HepG2 (cell line): ENCODE measurements around the gene ZNF574. TPM values are rescaled to one million over a fixed set of nuclear protein-coding genes. Genes with fewer than 3 reads are reported as not detected.

Experiments used
- CC2D1A ChIP-seq: sonication (generic); formaldehyde crosslinking; IDR thresholded peaks from 2 replicates; pipeline ENCODE4 v1.8.1; 2023; ENCODE audit warnings: mild to moderate bottlenecking, missing genetic modification reagents
- CCDC6 ChIP-seq: sonication (generic); formaldehyde crosslinking; IDR thresholded peaks from 2 replicates; pipeline ENCODE4 v1.8.1; 2022; ENCODE audit warnings: mild to moderate bottlenecking, missing genetic modification reagents, moderate library complexity
- ELF3 ChIP-seq: IDR thresholded peaks from 2 replicates; pipeline ENCODE4 v1.6.1; 2016; ENCODE audit warnings: missing genetic modification reagents, missing compliant biosample characterization
- FLYWCH1 ChIP-seq: sonication (generic); formaldehyde crosslinking; IDR thresholded peaks from 2 replicates; pipeline ENCODE4 v1.8.1; 2023; ENCODE audit warnings: mild to moderate bottlenecking, missing genetic modification reagents
- HDAC2 ChIP-seq: sonication (generic); formaldehyde crosslinking; IDR thresholded peaks from 2 replicates; pipeline ENCODE4 v1.4.0; 2020; ENCODE audit warnings: missing genetic modification reagents
- HMG20A ChIP-seq: IDR thresholded peaks from 2 replicates; pipeline ENCODE4 v1.6.1; 2016; ENCODE audit warnings: borderline replicate concordance
- NFYB ChIP-seq: sonication (generic); formaldehyde crosslinking; IDR thresholded peaks from 2 replicates; pipeline ENCODE4 v1.4.0; 2020; ENCODE audit warnings: missing genetic modification reagents
- NR0B2 ChIP-seq: sonication (generic); formaldehyde crosslinking; IDR thresholded peaks from 2 replicates; pipeline ENCODE4 v1.4.0; 2020; ENCODE audit warnings: mild to moderate bottlenecking, missing genetic modification reagents
- PHF5A ChIP-seq: IDR thresholded peaks from one replicate; pipeline ENCODE4 v1.6.1; 2018; ENCODE audit warnings: low read depth, missing genetic modification reagents; ENCODE audit not compliant: unreplicated experiment
- SNAPC5 ChIP-seq: sonication (generic); formaldehyde crosslinking; IDR thresholded peaks from 2 replicates; pipeline ENCODE4 v1.8.1; 2023; ENCODE audit warnings: mild to moderate bottlenecking, missing genetic modification reagents, borderline replicate concordance
- TFE3 ChIP-seq: IDR thresholded peaks from 2 replicates; pipeline ENCODE4 v1.6.1; 2016
- TGIF2 ChIP-seq: IDR thresholded peaks from 2 replicates; pipeline ENCODE4 v1.6.1; 2016; ENCODE audit warnings: control low read depth, missing compliant biosample characterization
- ZNF207 ChIP-seq: fragments of 450-650 bp; IDR thresholded peaks from 2 replicates; pipeline ENCODE4 v1.6.1; 2016; ENCODE audit warnings: antibody characterized with exemption, borderline replicate concordance
- ZNF274 ChIP-seq: sonication (generic); formaldehyde crosslinking; IDR thresholded peaks from 2 replicates; pipeline ENCODE4 v1.5.1; 2020; ENCODE audit warnings: mild to moderate bottlenecking, missing genetic modification reagents
- ZNF318 ChIP-seq: sonication (generic); formaldehyde crosslinking; IDR thresholded peaks from 2 replicates; pipeline ENCODE4 v1.4.0; 2020; ENCODE audit warnings: mild to moderate bottlenecking, missing genetic modification reagents
- ZNF503 ChIP-seq: sonication (generic); formaldehyde crosslinking; IDR thresholded peaks from 2 replicates; pipeline ENCODE4 v1.4.0; 2020; ENCODE audit warnings: missing genetic modification reagents
- ZNF619 ChIP-seq: sonication (generic); formaldehyde crosslinking; IDR thresholded peaks from 2 replicates; pipeline ENCODE4 v1.4.0; 2020; ENCODE audit warnings: mild to moderate bottlenecking, missing genetic modification reagents
- ZZZ3 ChIP-seq: sonication (generic); formaldehyde crosslinking; IDR thresholded peaks from 2 replicates; pipeline ENCODE4 v1.4.0; 2020; ENCODE audit warnings: missing genetic modification reagents, mild to moderate bottlenecking, borderline replicate concordance
- polyA plus RNA-seq, 8 experiments: library from polyadenylated mRNA; depleted of rRNA in 3 of 8; stranded (reverse) in 7 of 8; unstranded in 1 of 8; fragments of >200 nt; fragmentation: Illumina TruSeq in 4 of 8; extraction: Trizol in 4 of 8; gene quantifications; 2 replicates each; pipeline versions ENCODE4 v1.2.1 to v1.2.3, GENCODE V29; 2011 to 2016; ENCODE audit warnings: low read depth in 4 of 8, missing spikeins in 1 of 8, mixed read lengths in 1 of 8; ENCODE audit not compliant: insufficient read depth in 1 of 8
- total RNA-seq, 5 experiments: library from RNA; depleted of rRNA; stranded (reverse); fragments of >200 nt; fragmentation: Illumina TruSeq; extraction: Trizol; gene quantifications; 2 replicates each; pipeline ENCODE4 v1.2.3, GENCODE V29; 2016; ENCODE audit warnings: low read depth in 1 of 5

The ZNF574 gene
- total and polyA plus RNA-seq, 2 of the 13 experiments (the other 11 are each of a cell fraction or from before 2014, with no cell fraction given) = 7.7 to 7.9 TPM

GRCh38 chr19:42075616-42076379 lies at the start of gene ZNF574 (continued):
- TF ChIP-seq ZZZ3 (no peak), PHF5A (CRISPR knock-in tag) (peak; percentile 23), TGIF2 (CRISPR knock-in tag) (peak; percentile 16; the same call in 1 of the 2 replicates), ZNF274 (CRISPR knock-in tag) (no peak), NR0B2 (CRISPR knock-in tag) (no peak), TFE3 (CRISPR knock-in tag) (no peak), FLYWCH1 (no peak), ELF3 (peak; percentile 13; the same call in 1 of the 2 replicates), ZNF503 (CRISPR knock-in tag) (no peak), ZNF207 (no peak), SNAPC5 (CRISPR knock-in tag) (0 out of 2 replicates have a peak, but pooled peaks have one; percentile 62), ZNF619 (CRISPR knock-in tag) (no peak), CCDC6 (CRISPR knock-in tag) (peak; percentile 32; the same call in 1 of the 2 replicates), NFYB (peak; percentile 97), ZNF318 (CRISPR knock-in tag) (no peak), HMG20A (CRISPR knock-in tag) (no peak), CC2D1A (CRISPR knock-in tag) (no peak), HDAC2 (CRISPR knock-in tag) (0 out of 2 replicates have a peak, but pooled peaks have one; percentile 12)
